Epithelial cell of esophagus (primary cell): ENCODE results near the gene ZNF165.

Experiments used
- DNase-seq: peaks from one replicate; pipeline ENCODE4 v3.0.0; 2010; ENCODE audit warnings: low read depth
- H3K4me3 ChIP-seq: 2 replicates; pipeline ENCODE4 v1.5.1; 2011; ENCODE audit warnings: mild to moderate bottlenecking, low read length, control low read depth
- CTCF ChIP-seq: IDR thresholded peaks from 2 replicates; pipeline ENCODE4 v1.5.1; 2011; ENCODE audit warnings: low read depth, mild to moderate bottlenecking, low read length, control low read depth, inconsistent platforms; ENCODE audit not compliant: insufficient read depth; ENCODE audit errors: missing control alignments

The ZNF165 gene

GRCh38 chr6:28134716-28135115 lies 54.3 kb downstream of the ZNF165 start:
- no peak overlapping the region for H3K4me3 ChIP-seq
- no peak for DNase-seq
- TF ChIP-seq CTCF = no peak

GRCh38 chr6:28135393-28135792 lies 55.0 kb downstream of the ZNF165 start:
- TF ChIP-seq CTCF = no peak
- DNase-seq = no peak
- H3K4me3 ChIP-seq = no peak overlapping the region

- peak; percentile 91 for DNase-seq
- no peak for TF ChIP-seq CTCF
These were observed 56.5 kb downstream of the ZNF165 start for GRCh38 chr6:28136585-28137504.

GRCh38 chr6:28137505-28137981 lies 57.2 kb downstream of the ZNF165 start:
- TF ChIP-seq CTCF = no peak
- DNase-seq = peak; percentile 38
- peak overlapping the region; percentile 85 for H3K4me3 ChIP-seq

More at GRCh38 chr6:28136585-28137504, 56.5 kb downstream of the ZNF165 start:
- H3K4me3 ChIP-seq = peak overlapping the region; percentile 85
